ENCODE measurements around the gene ZNF317.

ZNF317 gene

GRCh38 chr19:9130965-9131364 is 9.2 kb upstream of the ZNF317 start:
- no peaks in the 10 kb centered on the region for H4K20me1 ChIP-seq (ENCODE audit: insufficient read depth, low read length)
- no peak for DNase-seq
- no peak overlapping the region for H3K9ac ChIP-seq (ENCODE audit: low read depth, low read length)
- no peaks in the 10 kb centered on the region for H3K27me3 ChIP-seq (ENCODE audit: insufficient read depth, low read length, poor library complexity)
- H3K4me3 ChIP-seq (ENCODE audit: low read depth in 1 of 2, low read length in 2 of 2) = no peak overlapping the region
- TF ChIP-seq, protein P1, sequence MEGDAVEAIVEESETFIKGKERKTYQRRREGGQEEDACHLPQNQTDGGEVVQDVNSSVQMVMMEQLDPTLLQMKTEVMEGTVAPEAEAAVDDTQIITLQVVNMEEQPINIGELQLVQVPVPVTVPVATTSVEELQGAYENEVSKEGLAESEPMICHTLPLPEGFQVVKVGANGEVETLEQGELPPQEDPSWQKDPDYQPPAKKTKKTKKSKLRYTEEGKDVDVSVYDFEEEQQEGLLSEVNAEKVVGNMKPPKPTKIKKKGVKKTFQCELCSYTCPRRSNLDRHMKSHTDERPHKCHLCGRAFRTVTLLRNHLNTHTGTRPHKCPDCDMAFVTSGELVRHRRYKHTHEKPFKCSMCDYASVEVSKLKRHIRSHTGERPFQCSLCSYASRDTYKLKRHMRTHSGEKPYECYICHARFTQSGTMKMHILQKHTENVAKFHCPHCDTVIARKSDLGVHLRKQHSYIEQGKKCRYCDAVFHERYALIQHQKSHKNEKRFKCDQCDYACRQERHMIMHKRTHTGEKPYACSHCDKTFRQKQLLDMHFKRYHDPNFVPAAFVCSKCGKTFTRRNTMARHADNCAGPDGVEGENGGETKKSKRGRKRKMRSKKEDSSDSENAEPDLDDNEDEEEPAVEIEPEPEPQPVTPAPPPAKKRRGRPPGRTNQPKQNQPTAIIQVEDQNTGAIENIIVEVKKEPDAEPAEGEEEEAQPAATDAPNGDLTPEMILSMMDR (IDR thresholded peaks at IDR 0.05; ENCODE audit: borderline replicate concordance, extremely low read depth, low read length, poor library complexity, severe bottlenecking) = no peak
- TF ChIP-seq EZH2 (IDR thresholded peaks at IDR 0.05; ENCODE audit: borderline replicate concordance, low read depth, low read length, severe bottlenecking) = no peak
- H3K27ac ChIP-seq (ENCODE audit: low read length) = no peak overlapping the region
- H2AFZ ChIP-seq (ENCODE audit: low read depth, low read length) = no peak overlapping the region
- no peaks in the 10 kb centered on the region for H3K9me3 ChIP-seq (ENCODE audit: insufficient read depth, low read length, severe bottlenecking)
- H3K4me1 ChIP-seq (ENCODE audit: insufficient read depth, low read length) = no peaks in the 10 kb centered on the region
- peak; percentile 71 for ATAC-seq (ENCODE audit: insufficient read depth, low read depth)
- no peak overlapping the region for H3K4me2 ChIP-seq (ENCODE audit: insufficient read depth, low read length)
- H3K79me2 ChIP-seq (ENCODE audit: insufficient read depth, low read length) = no peaks in the 10 kb centered on the region
- H3K36me3 ChIP-seq (ENCODE audit: insufficient read depth, low read length) = no peaks in the 10 kb centered on the region

DNA sequence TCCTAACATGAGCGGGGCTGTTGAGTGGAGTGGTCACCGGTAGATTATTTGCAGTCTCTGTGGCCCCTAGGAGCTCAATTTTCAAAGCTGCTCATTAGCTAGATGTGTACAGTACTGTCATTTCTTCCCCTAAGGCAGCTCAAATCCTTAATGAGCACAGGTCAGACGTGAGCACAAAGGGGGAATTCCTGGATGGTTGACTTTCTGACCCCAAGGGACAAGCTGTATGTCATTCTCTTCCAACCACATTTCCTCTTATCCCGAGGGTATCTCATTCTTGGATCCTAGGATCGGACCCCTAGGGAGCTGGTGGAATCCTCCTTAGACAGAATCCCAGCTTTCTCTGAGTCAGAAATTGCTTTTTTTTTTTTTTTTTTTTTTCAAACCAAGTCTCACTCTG is 7.8 kb upstream of the ZNF317 start:
- H3K4me1 ChIP-seq (ENCODE audit: insufficient read depth, low read length) = peaks cover 12% of the 10 kb centered on the region
- no peak overlapping the region for H3K4me2 ChIP-seq (ENCODE audit: insufficient read depth, low read length)
- H3K9ac ChIP-seq (ENCODE audit: low read depth, low read length) = no peak overlapping the region
- DNase-seq (no peak), ATAC-seq (ENCODE audit: insufficient read depth, low read depth) (no peak)
- H2AFZ ChIP-seq (ENCODE audit: low read depth, low read length) = no peak overlapping the region
- TF ChIP-seq, protein P1 (IDR thresholded peaks at IDR 0.05; ENCODE audit: borderline replicate concordance, extremely low read depth, low read length, poor library complexity, severe bottlenecking) = no peak
- TF ChIP-seq EZH2 (IDR thresholded peaks at IDR 0.05; ENCODE audit: borderline replicate concordance, low read depth, low read length, severe bottlenecking) = no peak
- H3K79me2 ChIP-seq (ENCODE audit: insufficient read depth, low read length) = no peaks in the 10 kb centered on the region
- H3K27me3 ChIP-seq (ENCODE audit: insufficient read depth, low read length, poor library complexity) = no peaks in the 10 kb centered on the region
- H4K20me1 ChIP-seq (ENCODE audit: insufficient read depth, low read length) = no peaks in the 10 kb centered on the region
- H3K36me3 ChIP-seq (ENCODE audit: insufficient read depth, low read length) = no peaks in the 10 kb centered on the region
- H3K27ac ChIP-seq (ENCODE audit: low read length) = no peak overlapping the region
- no peak overlapping the region for H3K4me3 ChIP-seq (ENCODE audit: low read depth in 1 of 2, low read length in 2 of 2)
- no peaks in the 10 kb centered on the region for H3K9me3 ChIP-seq (ENCODE audit: insufficient read depth, low read length, severe bottlenecking)

- Histone ChIP-seq H3K9me3 (ENCODE audit: insufficient read depth, low read length, severe bottlenecking) (peaks cover 11% of the 10 kb centered on the region), H3K4me1 (ENCODE audit: insufficient read depth, low read length) (peaks cover 38% of the 10 kb centered on the region), H3K36me3 (ENCODE audit: insufficient read depth, low read length) (peaks cover 26% of the 10 kb centered on the region), H4K20me1 (ENCODE audit: insufficient read depth, low read length) (no peaks in the 10 kb centered on the region; the same call in 1 of the 2 replicates), H3K4me3 (ENCODE audit: low read depth in 1 of 2, low read length in 2 of 2) (peak overlapping the region; percentile 94 to 97; a peak in 3 of 4 replicates), H3K4me2 (ENCODE audit: insufficient read depth, low read length) (peak overlapping the region; percentile 76), H3K27me3 (ENCODE audit: insufficient read depth, low read length, poor library complexity) (no peaks in the 10 kb centered on the region), H3K27ac (ENCODE audit: low read length) (peak overlapping the region; percentile 96), H3K9ac (ENCODE audit: low read depth, low read length) (peak overlapping the region; percentile 97), H3K79me2 (ENCODE audit: insufficient read depth, low read length) (peaks cover 46% of the 10 kb centered on the region), H2AFZ (ENCODE audit: low read depth, low read length) (peak overlapping the region; percentile 90)
- TF ChIP-seq EZH2 (IDR thresholded peaks at IDR 0.05; ENCODE audit: borderline replicate concordance, low read depth, low read length, severe bottlenecking) = no peak
- TF ChIP-seq, protein P1 (IDR thresholded peaks at IDR 0.05; ENCODE audit: borderline replicate concordance, extremely low read depth, low read length, poor library complexity, severe bottlenecking) = no peak
- 0 out of 3 replicates have a peak, but pooled peaks have one; percentile 3 for ATAC-seq (ENCODE audit: insufficient read depth, low read depth)
- DNase-seq = no peak
Observed at GRCh38 chr19:9139609-9140158, 513 bp upstream of the ZNF317 start.

Data from DND-41 (cell line).